CD8-positive, alpha-beta memory T cell (primary cell): ENCODE data around the gene SRRM2. TPM values are rescaled to one million over a fixed set of nuclear protein-coding genes. Genes with fewer than 3 reads are reported as not detected.

ENCODE experiments used
- CTCF ChIA-PET: fragments of 350-600 bp; sonication (Branson Sonifier 250); formaldehyde crosslinking; loops from one replicate; lab custom pipeline; 2021; ENCODE audit warnings: antibody characterized with exemption; lab: Charles Lee
- POLR2A ChIA-PET: fragments of 350-600 bp; sonication (Branson Sonifier 250); formaldehyde crosslinking; loops from one replicate; lab custom pipeline; 2021; ENCODE audit warnings: antibody characterized with exemption; lab: Charles Lee
- DNase-seq, 5 donors: peaks; one replicate each; pipeline versions ENCODE4 v3.0.0 to v3.0.0-alpha.2; 2020 to 2022; ENCODE audit warnings: mixed read lengths in 1 of 5
- H3K27ac ChIP-seq: one replicate; pipeline ENCODE4 v1.7.0; 2013; ENCODE audit warnings: low read depth, mild to moderate bottlenecking, low read length, moderate library complexity
- H3K27me3 ChIP-seq: 2 replicates; pipeline ENCODE4 v1.7.0; 2013; ENCODE audit warnings: low read length, mild to moderate bottlenecking; ENCODE audit not compliant: insufficient read depth, poor library complexity, severe bottlenecking
- H3K36me3 ChIP-seq: 2 replicates; pipeline ENCODE4 v1.7.0; 2013; ENCODE audit warnings: mild to moderate bottlenecking, low read length, moderate library complexity; ENCODE audit not compliant: insufficient read depth
- H3K4me1 ChIP-seq: 2 replicates; pipeline ENCODE4 v1.7.0; 2013; ENCODE audit warnings: mild to moderate bottlenecking, low read length, moderate library complexity; ENCODE audit not compliant: insufficient read depth
- H3K4me3 ChIP-seq: 2 replicates; pipeline ENCODE4 v1.7.0; 2013; ENCODE audit warnings: mild to moderate bottlenecking, low read length
- H3K9me3 ChIP-seq: 2 replicates; pipeline ENCODE4 v1.7.0; 2013; ENCODE audit warnings: mild to moderate bottlenecking, low read length
- H3K27ac Mint-ChIP-seq, 8 donors: one replicate each; pipeline ENCODE4 v1.8.0; 2020 to 2021; ENCODE audit warnings: mixed read lengths in 8 of 8, mild to moderate bottlenecking in 6 of 8, inconsistent platforms in 3 of 8, moderate library complexity in 3 of 8
- H3K27me3 Mint-ChIP-seq, 2 donors: one replicate each; pipeline ENCODE4 v1.8.0; 2020 to 2021; ENCODE audit warnings: mixed read lengths in 2 of 2, mild to moderate bottlenecking in 1 of 2, moderate library complexity in 1 of 2
- H3K36me3 Mint-ChIP-seq, 3 donors: one replicate each; pipeline ENCODE4 v1.8.0; 2020 to 2021; ENCODE audit warnings: mixed read lengths in 3 of 3, inconsistent platforms in 1 of 3, mild to moderate bottlenecking in 1 of 3
- H3K4me1 Mint-ChIP-seq, 3 donors: one replicate each; pipeline ENCODE4 v1.8.0; 2020 to 2021; ENCODE audit warnings: mixed read lengths in 3 of 3, inconsistent platforms in 1 of 3, mild to moderate bottlenecking in 1 of 3
- H3K4me3 Mint-ChIP-seq, 7 donors: one replicate each; pipeline ENCODE4 v1.8.0; 2020 to 2021; ENCODE audit warnings: mixed read lengths in 7 of 7, mild to moderate bottlenecking in 6 of 7, moderate library complexity in 4 of 7, inconsistent platforms in 2 of 7
- H3K9me3 Mint-ChIP-seq, 5 donors: one replicate each; pipeline ENCODE4 v1.8.0; 2020 to 2022; ENCODE audit warnings: mixed read lengths in 5 of 5, mild to moderate bottlenecking in 3 of 5, moderate library complexity in 2 of 5, inconsistent platforms in 1 of 5
- polyA plus RNA-seq: library from polyadenylated mRNA; unstranded; fragments of 300-500 nt; fragmentation: Illumina TruSeq; gene quantifications from one replicate; pipeline ENCODE4 v1.2.3, GENCODE V29; 2021
- total RNA-seq, 2 experiments: library from RNA; stranded (reverse); gene quantifications; one replicate each; pipeline ENCODE4 v1.2.3, GENCODE V29; 2021

The SRRM2 gene
- total and polyA plus RNA-seq, 3 experiments from 2014 or later: 130 to 529 (median 517) TPM

DNA sequence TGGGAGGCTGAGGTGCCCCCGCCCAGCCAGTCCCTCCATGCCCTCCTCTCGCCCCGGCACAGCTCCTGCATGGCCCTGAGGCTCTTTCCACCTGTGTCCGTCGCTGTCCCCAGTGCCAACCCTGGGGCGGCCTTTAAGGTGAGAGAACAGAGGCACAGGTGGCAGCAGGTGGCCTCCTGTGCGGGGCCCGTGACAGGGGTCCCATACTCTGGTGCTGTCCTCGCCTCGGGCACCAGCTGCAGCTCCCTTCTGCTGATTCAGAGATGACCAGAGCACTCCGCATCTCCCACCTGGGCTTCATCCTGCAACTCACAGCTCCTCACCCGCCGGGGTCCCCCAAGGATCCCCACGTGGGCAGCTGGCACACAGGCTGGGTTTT is 40.4 kb upstream of the SRRM2 start:
- Mint-ChIP-seq H3K27ac (no peak overlapping the region), H3K36me3 (peaks cover 0 to 22% (median 4%) of the 10 kb centered on the region in 3 donors)
- CTCF ChIA-PET: no interaction called here

DNA sequence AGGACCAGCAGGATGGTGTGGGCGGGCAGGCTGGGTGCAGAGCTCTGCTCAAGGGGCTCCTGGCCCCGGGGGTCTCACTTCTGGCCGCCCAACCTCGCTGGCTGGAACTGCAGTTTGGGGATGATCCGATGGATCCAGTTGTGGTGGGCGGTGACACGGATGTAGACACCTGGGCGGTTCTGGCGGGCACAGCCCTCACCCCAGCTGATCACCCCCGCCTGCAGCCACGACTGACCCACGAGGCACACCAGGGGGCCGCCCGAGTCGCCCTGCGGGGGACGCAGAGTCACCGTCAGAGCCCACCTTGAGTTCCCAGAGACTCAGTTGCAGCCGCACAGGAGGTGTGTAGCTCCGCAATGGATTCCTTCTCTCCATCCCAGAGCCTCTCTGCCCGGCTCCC is 39.9 kb upstream of the SRRM2 start:
- POLR2A ChIA-PET: interaction anchor here (0.7 kb wide), 1 partner anchor 66 kb away, joined by 3 read pairs; no protein-coding TSS in a partner anchor
- H3K27ac ChIP-seq: no peak overlapping the region
- DNase-seq: no peak
- H3K27ac Mint-ChIP-seq: no peak overlapping the region
- no peaks in the 10 kb centered on the region for H3K27me3 ChIP-seq
- CTCF ChIA-PET: no interaction called here
- H3K9me3 Mint-ChIP-seq: no peaks in the 10 kb centered on the region
- H3K36me3 Mint-ChIP-seq: peaks cover 0 to 17% (median 4%) of the 10 kb centered on the region in 3 donors
- no peaks in the 10 kb centered on the region for H3K9me3 ChIP-seq
- H3K36me3 ChIP-seq: peaks cover 6% of the 10 kb centered on the region
- H3K27me3 Mint-ChIP-seq: no peaks in the 10 kb centered on the region
- no peaks in the 10 kb centered on the region for H3K4me1 ChIP-seq
- H3K4me1 Mint-ChIP-seq: peaks cover 0 to 6% (median 4%) of the 10 kb centered on the region in 3 donors
- H3K4me3 Mint-ChIP-seq: no peak overlapping the region
- H3K4me3 ChIP-seq: no peak overlapping the region

More for the DNA sequence above, 40.4 kb upstream of the SRRM2 start:
- H3K36me3 ChIP-seq: peaks cover 7% of the 10 kb centered on the region
- no peak overlapping the region for H3K27ac ChIP-seq
- H3K27me3 Mint-ChIP-seq: no peaks in the 10 kb centered on the region
- H3K4me1 ChIP-seq: no peaks in the 10 kb centered on the region
- no peaks in the 10 kb centered on the region for H3K27me3 ChIP-seq
- H3K9me3 ChIP-seq: no peaks in the 10 kb centered on the region
- peaks cover 0 to 6% (median 4%) of the 10 kb centered on the region in 3 donors for H3K4me1 Mint-ChIP-seq
- no peaks in the 10 kb centered on the region for H3K9me3 Mint-ChIP-seq
- no peak for DNase-seq
- H3K4me3 Mint-ChIP-seq: no peak overlapping the region
- POLR2A ChIA-PET: interaction anchor here (0.6 to 0.7 kb wide), 2 partner anchors 66 to 191 kb away, joined by 3 read pairs; no protein-coding TSS in a partner anchor
- no peak overlapping the region for H3K4me3 ChIP-seq

DNA sequence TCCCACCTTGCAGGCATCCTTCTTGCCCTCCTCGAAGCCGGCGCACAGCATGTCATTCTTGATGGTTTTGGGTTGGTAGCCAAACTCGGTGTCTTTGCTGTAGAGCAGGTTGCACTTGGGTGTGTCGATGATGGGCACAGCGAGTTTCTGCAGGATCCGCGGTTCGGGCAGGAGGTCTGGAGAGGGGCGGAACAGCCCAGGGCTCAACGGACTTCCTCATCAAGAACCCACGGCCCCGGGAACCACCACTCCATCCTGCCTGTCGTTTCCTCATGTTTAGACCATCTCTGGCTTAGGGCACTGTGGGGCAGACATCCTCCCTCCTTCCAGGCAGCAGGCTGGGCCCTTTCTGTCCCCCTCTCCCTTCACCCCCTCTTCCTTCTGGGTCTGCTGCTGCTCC is 38.9 kb upstream of the SRRM2 start:
- Mint-ChIP-seq H3K4me1 (peaks cover 0 to 6% (median 4%) of the 10 kb centered on the region in 3 donors), H3K4me3 (no peak overlapping the region), H3K27ac (no peak overlapping the region), H3K36me3 (peaks cover 0 to 7% (median 2%) of the 10 kb centered on the region in 3 donors), H3K9me3 (no peaks in the 10 kb centered on the region), H3K27me3 (no peaks in the 10 kb centered on the region)
- H3K4me1 ChIP-seq: no peaks in the 10 kb centered on the region
- DNase-seq: no peak
- H3K4me3 ChIP-seq: no peak overlapping the region
- POLR2A ChIA-PET: no interaction called here
- H3K27me3 ChIP-seq: no peaks in the 10 kb centered on the region
- no peaks in the 10 kb centered on the region for H3K36me3 ChIP-seq
- H3K9me3 ChIP-seq: no peaks in the 10 kb centered on the region
- CTCF ChIA-PET: no interaction called here
- no peak overlapping the region for H3K27ac ChIP-seq

DNA sequence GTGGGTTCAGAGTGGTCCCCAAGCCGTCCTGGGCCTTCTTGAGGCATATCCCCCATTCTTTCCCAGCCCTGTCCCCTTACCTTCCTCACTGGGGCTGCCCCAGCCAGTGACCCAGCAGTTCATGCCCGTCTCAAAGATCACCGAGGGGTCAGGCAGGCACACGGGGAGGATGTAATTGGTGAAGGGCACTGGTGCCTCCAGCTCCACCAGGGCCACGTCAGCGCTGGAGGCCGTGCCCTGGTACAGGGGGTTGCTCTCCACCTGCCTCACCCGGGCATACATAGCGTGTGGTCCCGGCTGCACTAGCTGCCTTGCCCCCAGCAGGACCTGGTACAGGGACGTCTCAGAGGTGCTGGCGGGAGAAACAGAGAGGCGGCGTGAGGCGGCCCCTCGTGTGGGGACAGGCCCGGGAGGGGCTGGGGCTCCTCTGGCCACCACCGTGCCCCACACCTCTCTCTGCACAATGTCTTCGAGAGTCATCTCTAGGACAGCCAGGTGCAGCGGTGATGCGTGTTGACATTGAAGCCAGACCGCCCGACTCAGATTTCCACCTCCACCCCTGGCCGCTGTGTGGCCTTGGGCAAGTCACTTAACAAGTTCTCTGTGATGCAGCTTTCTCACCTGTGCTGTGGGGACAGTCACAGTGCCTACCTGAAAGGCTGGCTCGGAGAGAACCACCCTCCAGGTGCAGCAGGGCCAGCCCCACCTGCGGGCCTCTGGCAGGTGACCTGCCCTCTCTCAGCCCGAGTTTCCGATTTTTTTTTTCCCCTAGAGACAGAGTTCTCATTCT is 38.3 kb upstream of the SRRM2 start:
- peaks cover 0 to 6% (median 4%) of the 10 kb centered on the region in 3 donors for H3K4me1 Mint-ChIP-seq
- Histone ChIP-seq H3K27me3 (no peaks in the 10 kb centered on the region), H3K9me3 (no peaks in the 10 kb centered on the region), H3K36me3 (no peaks in the 10 kb centered on the region), H3K27ac (no peak overlapping the region), H3K4me3 (no peak overlapping the region), H3K4me1 (no peaks in the 10 kb centered on the region)
- H3K27ac Mint-ChIP-seq: no peak overlapping the region
- H3K27me3 Mint-ChIP-seq: no peaks in the 10 kb centered on the region
- H3K4me3 Mint-ChIP-seq: peak overlapping the region in 1 of 7 donors; percentile 38
- ChIA-PET CTCF (no interaction called here), POLR2A (no interaction called here)
- peaks cover 0 to 5% (median 2%) of the 10 kb centered on the region in 3 donors for H3K36me3 Mint-ChIP-seq
- no peak for DNase-seq
- no peaks in the 10 kb centered on the region for H3K9me3 Mint-ChIP-seq

DNA sequence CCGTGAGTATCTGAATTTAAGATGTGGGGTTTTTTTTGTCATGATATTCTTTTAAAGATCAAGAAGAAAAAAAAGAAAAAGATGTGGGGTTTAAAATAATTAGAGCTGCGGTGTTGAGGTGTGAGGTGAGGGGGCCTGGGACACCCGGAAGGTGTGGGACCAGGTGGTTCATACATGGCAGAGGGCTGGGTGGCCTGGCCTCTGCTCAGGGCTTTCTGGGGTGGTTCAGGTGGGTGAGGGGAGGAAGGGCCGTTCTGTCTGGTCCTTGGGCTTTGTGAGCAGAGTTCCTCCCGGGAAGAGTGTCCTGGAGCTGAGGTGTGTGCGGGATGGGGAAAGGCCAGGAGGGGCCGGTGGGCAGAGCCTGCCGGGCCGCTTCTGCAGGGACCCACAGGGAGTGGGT is 37.4 kb upstream of the SRRM2 start:
- Histone ChIP-seq H3K36me3 (no peaks in the 10 kb centered on the region), H3K4me3 (no peak overlapping the region), H3K27ac (no peak overlapping the region), H3K9me3 (no peaks in the 10 kb centered on the region), H3K4me1 (no peaks in the 10 kb centered on the region), H3K27me3 (no peaks in the 10 kb centered on the region)
- Mint-ChIP-seq H3K4me1 (peaks cover 0 to 6% (median 4%) of the 10 kb centered on the region in 3 donors), H3K27ac (no peak overlapping the region), H3K9me3 (no peaks in the 10 kb centered on the region), H3K4me3 (peak overlapping the region in 3 of 7 donors; percentile 38 to 48 (median 43)), H3K27me3 (no peaks in the 10 kb centered on the region), H3K36me3 (peaks cover 0 to 5% (median 2%) of the 10 kb centered on the region in 3 donors)
- CTCF ChIA-PET: no interaction called here
- DNase-seq: no peak
- POLR2A ChIA-PET: no interaction called here

DNA sequence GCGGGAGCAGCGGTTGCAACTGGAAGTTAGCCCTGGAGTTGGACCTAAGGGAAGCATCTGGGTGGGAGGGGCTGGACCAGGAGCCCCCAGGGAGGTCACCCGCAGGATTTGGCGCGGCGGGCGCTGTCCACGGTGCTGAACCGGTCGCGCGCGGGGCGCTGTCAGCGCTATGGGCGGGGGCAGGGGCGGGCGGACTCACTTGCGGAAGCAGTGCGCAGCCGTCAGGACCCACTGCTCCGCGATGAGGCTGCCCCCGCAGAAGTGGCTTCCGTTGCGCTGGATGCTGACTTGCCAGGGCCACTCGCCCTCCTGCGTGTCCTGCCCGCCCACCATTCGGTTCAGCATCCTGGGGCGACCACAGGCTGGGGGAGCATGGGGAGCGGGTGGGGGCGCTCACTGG is 36.9 kb upstream of the SRRM2 start:
- Histone ChIP-seq H3K4me3 (no peak overlapping the region), H3K27me3 (no peaks in the 10 kb centered on the region), H3K4me1 (no peaks in the 10 kb centered on the region), H3K27ac (no peak overlapping the region), H3K36me3 (no peaks in the 10 kb centered on the region), H3K9me3 (no peaks in the 10 kb centered on the region)
- Mint-ChIP-seq H3K27ac (no peak overlapping the region), H3K9me3 (no peaks in the 10 kb centered on the region), H3K4me3 (peak overlapping the region in 1 of 7 donors; percentile 53), H3K27me3 (no peaks in the 10 kb centered on the region), H3K36me3 (peaks cover 0 to 2% (median 2%) of the 10 kb centered on the region in 3 donors), H3K4me1 (peaks cover 0 to 6% (median 4%) of the 10 kb centered on the region in 3 donors)
- DNase-seq: peak; percentile 76 to 89 (median 83)
- CTCF ChIA-PET: no interaction called here
- POLR2A ChIA-PET: no interaction called here

DNA sequence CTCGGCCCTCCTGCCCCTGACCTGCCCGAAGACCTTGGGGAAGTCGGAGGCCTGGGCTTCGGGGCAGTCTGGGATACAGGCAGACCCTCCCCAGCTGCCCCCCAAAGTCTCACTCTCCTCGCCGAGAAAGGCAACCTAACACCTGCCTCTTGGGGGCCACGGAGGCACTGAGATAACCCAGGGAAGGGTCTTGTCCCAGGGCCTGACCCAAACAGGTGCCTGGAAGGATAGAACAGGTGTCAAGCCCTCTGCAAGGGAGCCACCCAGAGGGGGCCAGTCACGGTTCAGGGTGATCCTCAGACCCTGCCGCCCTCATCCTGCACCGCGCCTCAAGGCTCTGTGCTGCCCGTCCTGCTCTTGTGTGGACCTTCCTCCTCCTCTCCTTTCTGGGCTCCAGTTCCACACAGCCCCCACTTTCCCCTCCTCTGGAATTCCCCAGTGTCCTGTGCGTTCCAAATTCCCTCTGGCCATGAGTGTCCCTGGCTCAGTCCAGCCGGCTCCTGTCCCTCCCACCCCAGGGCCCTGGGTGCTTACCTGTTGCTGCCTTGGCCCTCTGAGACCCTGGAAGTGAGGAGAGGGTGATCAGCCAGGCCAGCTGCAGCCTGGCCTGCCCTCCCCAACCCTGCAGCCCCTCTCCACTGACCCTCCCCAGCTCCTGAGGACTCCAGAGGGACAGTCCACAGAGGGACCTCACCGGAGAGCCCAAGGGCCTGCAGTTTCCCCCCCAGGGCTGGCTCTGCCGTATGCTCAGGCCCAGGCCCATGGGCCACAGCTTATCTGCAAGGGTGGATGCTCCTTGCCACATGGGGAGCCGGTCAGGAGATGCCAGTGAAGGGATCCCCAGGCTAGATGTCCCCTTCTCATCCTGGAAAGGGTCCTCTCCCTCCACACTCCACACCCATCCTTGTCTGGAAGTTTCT is 36.2 kb upstream of the SRRM2 start:
- Histone ChIP-seq H3K4me3 (no peak overlapping the region), H3K36me3 (no peaks in the 10 kb centered on the region), H3K27me3 (no peaks in the 10 kb centered on the region), H3K9me3 (no peaks in the 10 kb centered on the region), H3K4me1 (no peaks in the 10 kb centered on the region), H3K27ac (no peak overlapping the region)
- Mint-ChIP-seq H3K4me3 (peak overlapping the region in 4 of 7 donors; percentile 15 to 66 (median 38)), H3K27ac (peak overlapping the region in 1 of 8 donors; percentile 57), H3K9me3 (no peaks in the 10 kb centered on the region), H3K36me3 (no peaks in the 10 kb centered on the region), H3K4me1 (peaks cover 0 to 6% (median 4%) of the 10 kb centered on the region in 3 donors), H3K27me3 (no peaks in the 10 kb centered on the region)
- no peak for DNase-seq
- ChIA-PET CTCF (no interaction called here), POLR2A (no interaction called here)

DNA sequence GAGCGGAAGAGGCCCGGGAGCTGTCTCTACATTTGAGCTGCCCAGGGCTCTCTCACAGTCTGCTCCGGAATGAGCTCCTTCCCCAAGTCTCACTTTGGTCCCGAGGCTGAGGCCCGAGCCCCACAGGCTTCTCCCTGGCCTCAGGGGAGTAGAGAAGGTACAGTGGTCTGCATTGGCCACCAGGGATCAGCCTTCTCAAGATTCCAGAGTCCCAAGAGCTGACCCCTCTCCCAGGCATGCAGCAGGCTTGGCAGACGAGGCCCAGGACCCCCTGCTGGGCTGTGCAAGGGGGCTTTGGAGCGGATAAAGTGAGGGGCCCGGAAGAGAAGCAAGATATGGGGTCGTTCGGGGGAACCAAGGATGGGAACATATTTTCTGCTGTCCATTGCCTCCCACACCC is 35.5 kb upstream of the SRRM2 start:
- H3K27me3 Mint-ChIP-seq: no peaks in the 10 kb centered on the region
- H3K4me3 Mint-ChIP-seq: peak overlapping the region in 1 of 7 donors; percentile 24
- H3K27ac ChIP-seq: no peak overlapping the region
- H3K9me3 Mint-ChIP-seq: no peaks in the 10 kb centered on the region
- H3K9me3 ChIP-seq: no peaks in the 10 kb centered on the region
- no peak for DNase-seq
- H3K4me1 Mint-ChIP-seq: peaks cover 0 to 6% (median 4%) of the 10 kb centered on the region in 3 donors
- ChIA-PET POLR2A (no interaction called here), CTCF (no interaction called here)
- no peak overlapping the region for H3K4me3 ChIP-seq
- H3K27ac Mint-ChIP-seq: no peak overlapping the region
- H3K4me1 ChIP-seq: peaks cover 4% of the 10 kb centered on the region
- no peaks in the 10 kb centered on the region for H3K27me3 ChIP-seq
- H3K36me3 ChIP-seq: no peaks in the 10 kb centered on the region
- H3K36me3 Mint-ChIP-seq: no peaks in the 10 kb centered on the region
